Measurements from ENCODE around the gene MATN1. TPM values are rescaled to one million over a fixed set of nuclear protein-coding genes. Genes with fewer than 3 reads are reported as not detected.

The MATN1 gene
- polyA plus RNA-seq, 1 donor from 2014 or later = 0.22 TPM

DNA sequence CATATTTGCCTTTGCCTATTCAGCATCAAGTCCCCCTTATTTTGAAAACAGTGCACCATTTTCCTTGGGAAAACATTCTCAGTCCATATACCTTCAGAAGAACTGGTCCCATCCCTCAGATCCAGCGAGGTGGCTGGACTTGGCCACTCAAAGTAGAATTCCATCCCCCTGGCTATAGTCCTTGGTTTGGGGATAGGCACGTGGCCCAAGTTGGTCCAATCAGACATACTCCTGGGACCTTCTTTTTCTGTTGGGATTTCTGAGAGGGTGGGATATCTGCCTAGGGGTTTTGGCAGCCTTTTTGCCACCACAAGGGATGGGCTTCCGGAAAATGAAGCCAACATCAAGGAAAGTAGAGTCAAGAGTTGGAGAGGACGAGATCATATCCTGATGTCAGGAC, 10.7 kb upstream of the MATN1 start:
- no peak overlapping the region for H2AFZ ChIP-seq (ENCODE audit: low read depth, low read length)
- no peaks in the 10 kb centered on the region for H3K9me2 ChIP-seq (ENCODE audit: insufficient read depth, low read length)
- no peak overlapping the region for H3K4me3 ChIP-seq (ENCODE audit: low read length)
- H3K9ac ChIP-seq (ENCODE audit: low read length) = no peak overlapping the region
- no peaks in the 10 kb centered on the region for H3K79me2 ChIP-seq (replicated peaks; ENCODE audit: insufficient read depth, low read length)
- H3K9me3 ChIP-seq (ENCODE audit: low read length) = no peaks in the 10 kb centered on the region
- no peaks in the 10 kb centered on the region for H3K27me3 ChIP-seq (ENCODE audit: insufficient read depth, low read depth, low read length)
- H3K4me2 ChIP-seq (ENCODE audit: low read length) = no peak overlapping the region
- no peaks in the 10 kb centered on the region for H3K36me3 ChIP-seq (ENCODE audit: insufficient read depth, low read length)
- TF ChIP-seq TAF1 (IDR thresholded peaks at IDR 0.05; ENCODE audit: low read depth) (no peak), POLR2AphosphoS5 (IDR thresholded peaks at IDR 0.05) (no peak), RAD21 (conservative IDR thresholded peaks at IDR 0.05) (no peak), EP300 (conservative IDR thresholded peaks at IDR 0.05; ENCODE audit: poor library complexity, severe bottlenecking) (no peak)
- TF ChIP-seq, protein P1, sequence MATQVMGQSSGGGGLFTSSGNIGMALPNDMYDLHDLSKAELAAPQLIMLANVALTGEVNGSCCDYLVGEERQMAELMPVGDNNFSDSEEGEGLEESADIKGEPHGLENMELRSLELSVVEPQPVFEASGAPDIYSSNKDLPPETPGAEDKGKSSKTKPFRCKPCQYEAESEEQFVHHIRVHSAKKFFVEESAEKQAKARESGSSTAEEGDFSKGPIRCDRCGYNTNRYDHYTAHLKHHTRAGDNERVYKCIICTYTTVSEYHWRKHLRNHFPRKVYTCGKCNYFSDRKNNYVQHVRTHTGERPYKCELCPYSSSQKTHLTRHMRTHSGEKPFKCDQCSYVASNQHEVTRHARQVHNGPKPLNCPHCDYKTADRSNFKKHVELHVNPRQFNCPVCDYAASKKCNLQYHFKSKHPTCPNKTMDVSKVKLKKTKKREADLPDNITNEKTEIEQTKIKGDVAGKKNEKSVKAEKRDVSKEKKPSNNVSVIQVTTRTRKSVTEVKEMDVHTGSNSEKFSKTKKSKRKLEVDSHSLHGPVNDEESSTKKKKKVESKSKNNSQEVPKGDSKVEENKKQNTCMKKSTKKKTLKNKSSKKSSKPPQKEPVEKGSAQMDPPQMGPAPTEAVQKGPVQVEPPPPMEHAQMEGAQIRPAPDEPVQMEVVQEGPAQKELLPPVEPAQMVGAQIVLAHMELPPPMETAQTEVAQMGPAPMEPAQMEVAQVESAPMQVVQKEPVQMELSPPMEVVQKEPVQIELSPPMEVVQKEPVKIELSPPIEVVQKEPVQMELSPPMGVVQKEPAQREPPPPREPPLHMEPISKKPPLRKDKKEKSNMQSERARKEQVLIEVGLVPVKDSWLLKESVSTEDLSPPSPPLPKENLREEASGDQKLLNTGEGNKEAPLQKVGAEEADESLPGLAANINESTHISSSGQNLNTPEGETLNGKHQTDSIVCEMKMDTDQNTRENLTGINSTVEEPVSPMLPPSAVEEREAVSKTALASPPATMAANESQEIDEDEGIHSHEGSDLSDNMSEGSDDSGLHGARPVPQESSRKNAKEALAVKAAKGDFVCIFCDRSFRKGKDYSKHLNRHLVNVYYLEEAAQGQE (IDR thresholded peaks at IDR 0.05; ENCODE audit: borderline replicate concordance) = no peak
- no peak overlapping the region for H3K27ac ChIP-seq (ENCODE audit: low read length)
- no peaks in the 10 kb centered on the region for H4K20me1 ChIP-seq (ENCODE audit: insufficient read depth)
- H3F3A ChIP-seq (ENCODE audit: insufficient read depth, low read length, poor library complexity, severe bottlenecking) = no peaks in the 10 kb centered on the region

DNA sequence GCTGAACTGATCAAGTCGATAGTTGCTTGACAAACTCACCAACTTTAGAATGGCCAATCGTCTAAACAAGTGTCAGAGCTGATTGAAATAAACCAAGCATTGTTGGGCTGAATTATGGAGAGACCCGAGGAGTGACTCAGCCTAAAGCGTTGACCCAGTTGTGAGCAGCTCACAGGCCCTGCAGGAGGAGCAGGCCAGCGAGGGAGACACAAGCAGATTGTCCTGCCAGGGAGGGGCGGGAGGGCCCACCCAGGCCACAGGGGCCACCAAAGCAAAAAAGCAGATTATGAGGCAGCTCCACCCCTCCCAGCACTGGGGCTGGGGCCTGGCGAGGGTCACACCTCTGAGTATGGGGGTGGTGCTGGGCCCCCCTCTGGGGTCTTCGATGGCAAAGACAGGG, 10.1 kb upstream of the MATN1 start:
- Histone ChIP-seq H3K9ac (ENCODE audit: low read length) (no peak overlapping the region), H3K4me2 (ENCODE audit: low read length) (no peak overlapping the region)

More for the DNA sequence above, 10.1 kb upstream of the MATN1 start:
- H3K9me3 ChIP-seq (ENCODE audit: low read length) = no peaks in the 10 kb centered on the region
- no peaks in the 10 kb centered on the region for H3K27me3 ChIP-seq (ENCODE audit: insufficient read depth, low read depth, low read length)
- no peaks in the 10 kb centered on the region for H4K20me1 ChIP-seq (ENCODE audit: insufficient read depth)
- no peak overlapping the region for H3K27ac ChIP-seq (ENCODE audit: low read length)
- H3F3A ChIP-seq (ENCODE audit: insufficient read depth, low read length, poor library complexity, severe bottlenecking) = no peaks in the 10 kb centered on the region
- no peaks in the 10 kb centered on the region for H3K36me3 ChIP-seq (ENCODE audit: insufficient read depth, low read length)
- H3K79me2 ChIP-seq (replicated peaks; ENCODE audit: insufficient read depth, low read length) = no peaks in the 10 kb centered on the region
- H3K9me2 ChIP-seq (ENCODE audit: insufficient read depth, low read length) = no peaks in the 10 kb centered on the region
- no peak for TF ChIP-seq SMC3 (conservative IDR thresholded peaks at IDR 0.05; ENCODE audit: poor library complexity)
- no peak for TF ChIP-seq MXI1 (conservative IDR thresholded peaks at IDR 0.05; ENCODE audit: poor library complexity, severe bottlenecking)
- no peak for TF ChIP-seq EZH2 (IDR thresholded peaks at IDR 0.05; ENCODE audit: borderline replicate concordance, insufficient read depth, low read length, poor library complexity, severe bottlenecking)
- TF ChIP-seq, protein P2, sequence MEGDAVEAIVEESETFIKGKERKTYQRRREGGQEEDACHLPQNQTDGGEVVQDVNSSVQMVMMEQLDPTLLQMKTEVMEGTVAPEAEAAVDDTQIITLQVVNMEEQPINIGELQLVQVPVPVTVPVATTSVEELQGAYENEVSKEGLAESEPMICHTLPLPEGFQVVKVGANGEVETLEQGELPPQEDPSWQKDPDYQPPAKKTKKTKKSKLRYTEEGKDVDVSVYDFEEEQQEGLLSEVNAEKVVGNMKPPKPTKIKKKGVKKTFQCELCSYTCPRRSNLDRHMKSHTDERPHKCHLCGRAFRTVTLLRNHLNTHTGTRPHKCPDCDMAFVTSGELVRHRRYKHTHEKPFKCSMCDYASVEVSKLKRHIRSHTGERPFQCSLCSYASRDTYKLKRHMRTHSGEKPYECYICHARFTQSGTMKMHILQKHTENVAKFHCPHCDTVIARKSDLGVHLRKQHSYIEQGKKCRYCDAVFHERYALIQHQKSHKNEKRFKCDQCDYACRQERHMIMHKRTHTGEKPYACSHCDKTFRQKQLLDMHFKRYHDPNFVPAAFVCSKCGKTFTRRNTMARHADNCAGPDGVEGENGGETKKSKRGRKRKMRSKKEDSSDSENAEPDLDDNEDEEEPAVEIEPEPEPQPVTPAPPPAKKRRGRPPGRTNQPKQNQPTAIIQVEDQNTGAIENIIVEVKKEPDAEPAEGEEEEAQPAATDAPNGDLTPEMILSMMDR (IDR thresholded peaks at IDR 0.05; ENCODE audit: poor library complexity, severe bottlenecking) = no peak
- TF ChIP-seq TAF1 (IDR thresholded peaks at IDR 0.05; ENCODE audit: low read depth) = no peak
- no peak for TF ChIP-seq EP300 (conservative IDR thresholded peaks at IDR 0.05; ENCODE audit: poor library complexity, severe bottlenecking)
- TF ChIP-seq, protein P1 (IDR thresholded peaks at IDR 0.05; ENCODE audit: borderline replicate concordance) = no peak
- TF ChIP-seq RAD21 (conservative IDR thresholded peaks at IDR 0.05) = no peak
- TF ChIP-seq POLR2AphosphoS5 (IDR thresholded peaks at IDR 0.05) = no peak
- H2AFZ ChIP-seq (ENCODE audit: low read depth, low read length) = no peak overlapping the region
- no peak overlapping the region for H3K4me3 ChIP-seq (ENCODE audit: low read length)

Data from neural cell (in vitro differentiated cells).